Umbilical cord (tissue), 2 donors: ENCODE data around the gene PLEKHA5. TPM values are rescaled to one million over a fixed set of nuclear protein-coding genes. Genes with fewer than 3 reads are reported as not detected.

Source experiments
- DNase-seq: peaks from one replicate; pipeline ENCODE4 v3.0.0-alpha.2; 2015; ENCODE audit warnings: low spot score
- total RNA-seq: library from RNA; depleted of rRNA; stranded (reverse); fragments of >200 nt; gene quantifications from one replicate; pipeline ENCODE4 v1.2.3, GENCODE V29; 2014; ENCODE audit warnings: low replicate concordance; ENCODE audit not compliant: insufficient read depth

Gene PLEKHA5
- total RNA-seq, 1 donor from 2014 or later = 48.2 TPM

DNA sequence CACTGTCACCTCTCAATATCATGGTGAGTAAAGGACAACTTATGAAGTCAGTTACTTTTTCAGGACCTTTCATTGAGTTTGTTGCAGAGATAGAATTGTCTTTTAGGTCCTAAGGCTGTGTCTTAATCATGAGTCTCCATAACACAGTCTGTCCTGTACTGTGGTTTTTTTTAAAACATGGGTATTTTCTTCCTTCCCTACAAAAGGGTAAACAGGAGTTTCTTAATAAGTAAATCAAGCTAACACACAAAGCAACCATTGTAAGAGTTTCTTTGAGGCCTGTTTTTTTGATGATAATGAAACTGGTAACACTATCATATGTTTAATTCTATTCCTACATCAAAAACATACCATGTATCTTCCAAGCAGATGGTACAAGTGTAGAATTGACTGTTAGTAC is 101.4 kb downstream of the PLEKHA5 start:
- no peak for DNase-seq

DNA sequence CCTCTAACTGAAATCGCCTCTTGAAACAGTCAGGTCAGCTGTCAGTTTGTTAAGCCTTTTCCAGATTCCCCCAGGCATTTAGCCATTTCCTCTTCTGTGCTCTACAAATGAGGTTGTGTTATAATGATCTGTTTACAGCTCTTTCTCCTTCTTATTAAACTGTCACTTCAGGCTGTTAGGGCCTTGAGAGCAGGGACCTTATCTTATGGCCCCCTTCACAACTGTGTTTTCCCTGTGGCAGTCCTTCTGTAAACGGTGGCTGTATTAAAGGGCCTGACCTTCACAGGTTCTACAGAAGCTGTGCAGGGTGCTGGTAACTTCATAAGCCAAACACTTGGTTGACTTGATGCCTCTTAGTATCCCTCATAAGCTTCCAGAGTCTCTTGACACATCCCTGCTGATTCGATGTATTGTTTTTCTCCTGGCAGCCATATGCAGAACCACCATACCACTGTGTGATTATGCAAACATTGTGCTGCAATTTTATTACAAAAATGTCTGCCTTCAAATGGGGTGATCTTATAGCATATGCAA is 104.7 kb downstream of the PLEKHA5 start:
- no peak for DNase-seq

DNA sequence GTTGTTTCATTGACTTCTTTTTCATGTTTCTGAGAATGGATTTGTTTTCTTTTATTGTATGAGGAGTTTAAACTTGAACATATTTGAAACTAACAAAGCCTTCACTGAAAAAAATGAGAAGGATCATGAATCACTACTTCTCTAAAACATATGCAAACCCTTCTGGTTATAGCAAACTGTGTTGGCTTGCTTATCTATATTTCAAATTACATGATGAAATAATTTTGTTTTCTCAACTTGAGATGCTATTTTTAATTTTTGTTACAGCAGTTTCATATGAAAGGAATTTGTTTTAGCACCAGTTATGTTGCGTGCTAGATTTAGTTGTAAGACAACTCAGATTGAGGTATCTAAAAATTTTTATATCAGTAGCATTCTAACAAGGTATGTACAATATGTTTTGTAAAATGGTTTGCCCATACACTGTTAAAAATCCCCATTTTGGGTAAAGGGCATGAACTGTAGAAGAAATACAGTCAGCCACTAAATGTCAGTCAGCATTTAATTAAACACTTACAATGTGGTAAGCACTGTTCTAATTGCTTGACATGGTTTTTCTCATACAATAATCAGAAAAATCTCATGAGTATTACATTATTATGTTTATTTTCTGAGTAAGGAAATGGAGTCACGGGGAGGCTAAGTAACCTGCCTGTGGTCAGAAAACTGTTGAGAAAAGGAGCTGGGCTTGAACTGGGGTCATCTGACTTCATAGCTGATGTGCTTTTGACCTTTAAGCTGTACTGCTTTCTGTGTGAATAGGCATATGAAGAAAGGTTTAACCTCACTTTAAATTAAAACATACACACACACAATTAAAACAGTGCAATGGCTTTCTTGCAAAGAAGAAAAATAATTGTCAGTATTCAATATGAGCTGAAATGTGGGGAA is 105.7 kb downstream of the PLEKHA5 start:
- peak; percentile 23 for DNase-seq

DNA sequence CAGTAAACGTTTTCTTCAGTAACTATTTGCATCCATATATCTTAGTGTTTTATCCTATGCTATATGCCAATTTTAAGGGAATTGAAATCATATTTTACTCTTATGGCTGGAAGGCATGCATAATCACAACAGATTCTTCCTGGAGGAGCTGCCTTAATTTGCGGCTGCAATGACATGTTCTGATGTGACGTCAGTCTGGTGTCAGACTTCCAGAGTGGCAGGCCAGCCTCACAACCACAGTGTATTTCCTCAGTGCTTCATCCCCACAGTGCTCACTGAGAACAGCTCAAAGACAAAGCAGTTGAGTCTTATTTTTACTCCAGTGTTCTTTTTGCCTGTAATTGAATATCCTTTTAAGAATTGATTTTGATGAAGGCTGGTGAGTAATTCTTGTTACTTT is 107.1 kb downstream of the PLEKHA5 start:
- DNase-seq = no peak

DNA sequence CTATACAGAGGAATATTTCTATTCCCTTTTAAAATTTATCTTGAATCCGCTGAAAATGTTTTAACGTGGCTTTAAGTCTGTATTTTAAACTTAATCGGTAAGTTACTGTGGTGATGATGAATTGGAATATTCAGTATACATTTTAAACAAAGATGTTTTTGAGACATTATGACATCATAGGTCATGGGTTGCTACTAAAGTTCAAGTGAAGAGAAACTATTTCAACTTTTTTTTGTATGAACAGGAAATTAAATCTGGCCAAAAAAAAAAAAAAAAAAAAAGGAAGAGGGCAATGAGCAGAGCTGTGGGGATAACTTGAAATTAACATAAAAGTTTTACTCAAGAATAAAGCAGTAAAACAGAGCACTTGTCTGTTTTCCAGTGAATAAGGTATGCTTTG is 109.0 kb downstream of the PLEKHA5 start:
- DNase-seq = no peak

DNA sequence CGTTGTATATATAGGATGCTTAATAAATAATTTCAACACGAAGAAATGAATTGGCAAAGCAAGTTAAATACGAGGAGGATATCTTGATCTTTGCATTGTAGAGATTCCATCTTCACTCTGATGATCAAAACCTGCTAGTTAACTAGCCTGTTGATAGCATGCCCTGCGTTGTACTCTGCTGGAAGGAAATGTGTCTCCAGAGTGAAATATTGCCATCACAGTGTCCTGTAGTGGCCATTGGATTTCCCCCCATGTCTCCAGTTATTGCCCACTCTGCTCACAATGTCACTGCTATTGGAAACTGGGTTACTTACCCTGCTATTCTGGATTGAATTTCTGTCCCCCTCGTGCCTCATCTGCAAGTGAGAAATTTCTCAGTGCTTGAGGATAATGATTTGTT is 109.6 kb downstream of the PLEKHA5 start:
- no peak for DNase-seq

DNA sequence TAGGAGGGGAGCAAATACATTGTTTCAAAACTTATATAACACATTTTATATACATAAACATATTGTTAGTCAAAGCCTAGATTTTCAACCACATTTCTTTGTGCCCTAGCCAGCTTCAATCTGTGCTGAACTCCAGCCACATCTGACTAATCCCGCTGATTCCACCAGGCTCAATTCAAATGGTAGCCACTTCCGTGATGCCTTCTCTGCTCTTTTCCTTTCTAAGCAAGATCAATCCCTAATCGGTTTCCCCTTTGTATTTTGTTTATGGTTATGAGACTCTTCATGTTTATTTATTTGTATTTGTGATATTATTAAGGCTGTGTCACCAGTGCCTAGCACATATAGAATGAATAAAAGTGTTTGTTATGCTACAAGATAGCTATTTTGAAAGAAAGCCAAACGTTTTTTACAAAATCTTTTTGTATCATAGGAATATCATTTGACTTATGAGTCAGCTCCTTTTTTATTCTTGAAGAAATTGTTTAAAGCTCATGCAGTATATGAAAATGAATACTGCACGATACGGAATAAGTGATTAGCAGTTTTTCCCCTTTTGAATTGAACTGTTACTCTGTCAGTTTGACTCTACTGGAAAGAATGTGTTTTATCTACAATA is 110.2 kb downstream of the PLEKHA5 start:
- peak; percentile 40 for DNase-seq

DNA sequence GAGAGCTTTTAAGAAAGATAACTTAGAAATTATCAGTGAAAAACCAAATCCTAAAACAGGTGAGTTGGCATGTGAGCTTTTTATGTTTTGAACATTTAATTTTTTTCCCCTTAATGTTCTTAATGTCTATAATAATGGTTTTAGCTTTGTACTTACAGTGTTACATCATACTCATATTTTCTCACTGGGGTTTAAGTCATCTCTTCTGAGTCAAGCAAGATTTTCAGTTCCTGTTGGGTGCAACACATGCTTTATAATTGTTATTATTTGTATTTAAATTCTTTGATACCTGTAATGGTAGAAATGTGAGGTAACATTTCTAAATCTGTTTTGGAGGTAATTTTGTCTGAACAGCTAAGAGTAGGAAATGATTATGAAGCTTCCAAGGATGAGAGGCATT is 113.0 kb downstream of the PLEKHA5 start:
- DNase-seq = no peak

DNA sequence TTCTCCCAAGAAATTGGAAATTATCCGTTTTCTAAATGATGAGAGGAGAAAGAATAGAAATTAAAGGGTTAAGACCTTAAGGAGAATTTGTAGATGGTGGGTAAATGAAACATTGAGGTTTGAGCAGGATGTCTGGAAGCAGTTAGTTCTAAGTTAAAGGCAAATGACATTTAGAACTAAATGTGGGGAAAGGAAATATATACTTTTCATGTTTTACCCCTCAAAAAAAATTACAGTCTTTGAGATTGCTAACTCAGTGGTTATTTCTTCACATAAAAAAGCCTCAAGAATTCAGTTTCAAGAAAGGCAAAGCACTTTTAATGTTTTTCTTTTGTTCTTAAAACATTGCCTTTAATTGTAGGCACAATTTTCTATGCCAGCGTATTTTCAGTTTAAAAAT is 114.0 kb downstream of the PLEKHA5 start:
- no peak for DNase-seq

DNA sequence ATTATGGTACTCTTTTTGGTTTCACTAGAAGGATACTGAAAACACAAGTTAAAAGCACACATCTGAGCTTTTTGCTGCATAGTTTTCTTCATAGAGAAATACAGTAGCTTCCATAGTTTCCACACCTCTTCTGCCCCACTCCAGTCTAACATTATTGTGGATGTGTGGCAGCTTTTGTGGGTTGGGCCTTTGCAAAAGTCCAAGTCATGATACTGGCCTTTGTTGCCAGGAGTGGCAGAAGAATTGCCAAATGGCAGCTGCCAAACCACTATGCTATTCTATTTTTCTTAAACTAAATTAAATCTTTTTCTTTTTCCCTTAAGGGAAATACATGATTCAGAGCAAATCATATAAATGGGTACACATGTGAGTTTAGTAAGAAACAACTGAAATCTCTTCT is 114.8 kb downstream of the PLEKHA5 start:
- no peak for DNase-seq

DNA sequence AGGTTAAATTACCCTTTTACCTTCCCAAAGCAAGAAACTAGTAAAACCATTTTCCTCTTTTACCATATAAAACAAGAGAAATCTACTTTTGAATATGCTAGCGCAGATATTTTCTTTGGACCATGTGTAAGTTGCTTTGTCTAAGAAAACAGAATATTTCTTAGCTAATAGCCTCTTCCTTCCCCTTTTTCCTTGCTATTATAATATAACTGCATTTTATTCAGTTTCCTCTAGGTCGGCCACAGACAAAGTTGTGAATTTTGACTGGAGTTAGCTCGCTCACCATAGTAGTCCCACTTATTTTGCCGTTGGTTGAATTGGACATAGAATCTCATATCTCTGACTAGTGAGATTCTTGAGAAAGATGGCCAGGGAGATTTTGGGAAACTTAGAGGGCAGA is 115.6 kb downstream of the PLEKHA5 start:
- DNase-seq = no peak

DNA sequence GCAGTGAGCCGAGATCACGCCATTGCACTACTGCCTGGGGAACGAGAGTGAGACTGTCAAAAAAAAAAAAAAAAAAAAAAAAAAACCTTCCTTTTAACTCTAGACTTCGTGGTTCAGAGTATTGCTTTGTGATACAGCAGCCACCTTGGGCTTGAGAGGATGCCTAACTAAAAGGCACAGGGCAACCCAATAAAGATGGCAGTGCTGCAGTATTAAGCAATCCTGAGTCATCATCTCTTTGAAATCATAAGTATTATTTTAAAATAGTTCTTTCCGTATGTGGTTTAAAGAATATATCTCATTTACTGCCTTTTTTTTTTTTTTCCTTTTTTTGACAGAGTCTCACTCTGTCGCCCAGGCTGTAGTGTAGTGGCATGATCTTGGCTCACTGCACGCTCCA is 116.1 kb downstream of the PLEKHA5 start:
- DNase-seq = no peak

DNA sequence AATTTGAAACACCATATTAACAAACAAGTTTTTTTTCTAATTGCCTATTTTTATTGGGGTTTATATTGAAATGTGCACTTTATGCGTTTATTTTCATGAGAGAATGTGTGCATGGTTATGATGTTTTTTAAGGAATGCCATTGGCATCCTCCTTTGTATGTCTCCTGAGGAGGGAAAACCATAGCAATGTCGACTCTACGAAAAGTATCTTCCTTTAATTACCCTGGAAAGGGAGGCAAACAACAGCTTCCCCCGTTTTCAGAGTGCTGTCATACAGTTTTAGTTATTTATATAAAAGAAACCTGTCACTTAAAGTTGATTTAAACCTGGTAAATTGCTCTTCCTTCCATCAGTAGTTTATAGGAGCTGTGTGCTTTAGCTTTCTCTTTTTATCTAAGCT is 117.4 kb downstream of the PLEKHA5 start:
- no peak for DNase-seq

DNA sequence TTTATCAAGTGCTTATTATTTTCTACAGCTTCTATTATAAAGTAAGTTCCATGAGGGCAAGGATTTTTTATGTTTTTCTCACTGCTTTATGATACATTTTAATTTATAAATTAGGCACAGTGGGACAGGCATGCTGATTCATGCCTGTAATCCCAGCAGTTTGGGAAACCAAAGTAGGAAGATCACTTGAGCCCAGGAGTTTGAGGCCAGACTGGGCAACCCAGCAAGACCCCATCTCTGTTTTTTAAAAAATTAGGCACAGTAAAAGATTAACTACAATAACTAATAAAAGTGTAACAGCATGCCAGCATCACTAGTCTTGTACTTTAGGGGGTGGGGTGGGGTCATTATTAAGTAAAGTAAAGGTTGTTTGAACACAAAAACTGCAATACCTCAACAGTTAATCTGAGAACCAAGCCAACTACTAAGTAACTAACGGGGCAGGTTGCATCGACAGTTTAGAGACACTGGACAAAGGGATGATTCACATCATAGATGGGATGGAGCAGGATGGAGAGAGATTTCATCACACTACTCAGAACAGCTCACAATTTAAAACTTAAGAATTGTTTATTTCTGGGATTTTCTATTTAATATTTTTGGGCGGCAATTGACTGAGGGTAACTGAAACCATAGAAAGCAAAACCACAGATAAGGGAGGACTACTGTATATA is 119.5 kb downstream of the PLEKHA5 start:
- no peak for DNase-seq

DNA sequence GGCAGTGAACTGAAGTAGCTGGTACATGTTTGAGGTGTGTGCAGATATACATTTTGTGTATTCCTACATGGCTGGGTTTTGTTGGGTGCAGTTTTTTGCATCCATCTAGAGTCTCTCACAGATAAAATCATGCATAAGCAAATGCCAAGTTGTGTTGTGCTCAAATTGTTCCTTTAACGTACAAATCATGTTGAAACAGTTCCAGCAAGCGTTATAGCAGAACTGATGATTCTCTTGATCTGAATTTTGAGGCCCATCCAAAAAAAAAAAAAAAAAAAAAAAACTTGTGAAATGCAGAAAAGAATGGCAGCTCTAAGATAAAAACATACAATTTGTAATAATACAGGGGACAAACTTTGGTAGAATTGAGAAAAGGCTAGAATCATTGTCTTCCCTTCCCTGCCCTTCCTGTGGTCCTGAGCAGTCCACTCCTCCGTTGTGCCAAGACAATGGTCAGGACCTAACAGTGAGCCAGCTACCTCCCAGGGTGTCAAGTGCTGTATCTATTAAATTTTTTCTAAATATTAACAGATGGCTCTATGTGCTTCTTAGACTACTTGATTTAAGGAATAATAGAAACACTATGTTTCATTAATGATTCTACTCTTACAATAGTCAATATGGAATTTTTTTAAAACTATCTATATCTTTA is 122.1 kb downstream of the PLEKHA5 start:
- no peak for DNase-seq

DNA sequence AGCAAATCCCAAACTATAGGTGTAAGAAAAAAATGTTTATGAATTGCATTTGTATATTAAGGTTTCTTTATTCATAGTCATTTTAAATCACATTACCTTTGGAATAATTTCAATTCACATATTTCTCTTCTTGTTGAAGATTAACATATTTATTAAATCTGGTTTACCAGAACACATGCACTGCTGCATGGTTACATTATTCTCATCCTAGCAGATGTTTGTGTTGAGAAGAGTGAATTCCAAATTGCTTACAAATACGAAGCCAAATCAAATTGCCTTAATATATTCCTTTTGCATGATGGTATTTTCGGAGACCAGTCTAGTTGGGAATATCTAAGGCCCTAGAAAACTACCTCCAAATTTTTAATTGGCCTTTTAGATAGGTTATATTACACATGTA is 130.6 kb downstream of the PLEKHA5 start:
- no peak for DNase-seq

DNA sequence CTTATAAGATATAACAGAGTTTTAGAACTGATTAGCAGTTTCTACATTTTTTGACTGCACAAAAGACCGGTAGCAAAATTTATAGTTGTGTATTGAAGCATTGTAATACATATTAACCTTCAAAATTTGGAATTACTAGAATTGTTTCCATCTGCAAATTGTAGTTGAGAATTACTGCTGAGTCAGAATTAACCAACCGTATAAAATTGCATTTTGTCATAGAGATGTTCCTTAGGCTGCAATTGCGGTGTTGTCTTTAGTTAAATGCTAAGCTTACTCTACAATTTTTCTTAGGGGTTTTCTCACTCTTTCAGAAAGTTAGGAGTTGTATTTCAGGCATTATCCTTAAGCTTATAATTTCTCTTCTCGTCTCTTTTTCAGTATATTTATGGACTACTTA is 132.2 kb downstream of the PLEKHA5 start:
- DNase-seq = no peak

DNA sequence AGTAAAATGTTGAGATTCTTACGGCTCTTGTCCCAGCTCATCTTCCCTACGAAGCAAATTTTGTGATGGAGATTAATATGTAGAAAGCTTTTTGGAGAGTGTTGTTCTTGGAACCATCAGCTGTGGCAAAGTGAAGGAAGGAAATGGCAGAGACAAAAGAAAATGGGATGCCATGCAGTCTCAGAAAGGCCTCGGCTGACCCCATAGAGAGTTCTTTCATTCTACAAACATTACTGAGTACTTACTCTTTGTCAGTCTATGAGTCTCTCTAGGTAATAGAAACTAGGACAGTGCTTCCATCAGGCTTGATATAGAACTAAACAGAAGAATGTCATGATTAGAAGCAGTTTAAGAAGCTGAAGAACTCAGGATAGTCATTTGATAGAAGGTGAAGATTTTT is 134.1 kb downstream of the PLEKHA5 start:
- no peak for DNase-seq

DNA sequence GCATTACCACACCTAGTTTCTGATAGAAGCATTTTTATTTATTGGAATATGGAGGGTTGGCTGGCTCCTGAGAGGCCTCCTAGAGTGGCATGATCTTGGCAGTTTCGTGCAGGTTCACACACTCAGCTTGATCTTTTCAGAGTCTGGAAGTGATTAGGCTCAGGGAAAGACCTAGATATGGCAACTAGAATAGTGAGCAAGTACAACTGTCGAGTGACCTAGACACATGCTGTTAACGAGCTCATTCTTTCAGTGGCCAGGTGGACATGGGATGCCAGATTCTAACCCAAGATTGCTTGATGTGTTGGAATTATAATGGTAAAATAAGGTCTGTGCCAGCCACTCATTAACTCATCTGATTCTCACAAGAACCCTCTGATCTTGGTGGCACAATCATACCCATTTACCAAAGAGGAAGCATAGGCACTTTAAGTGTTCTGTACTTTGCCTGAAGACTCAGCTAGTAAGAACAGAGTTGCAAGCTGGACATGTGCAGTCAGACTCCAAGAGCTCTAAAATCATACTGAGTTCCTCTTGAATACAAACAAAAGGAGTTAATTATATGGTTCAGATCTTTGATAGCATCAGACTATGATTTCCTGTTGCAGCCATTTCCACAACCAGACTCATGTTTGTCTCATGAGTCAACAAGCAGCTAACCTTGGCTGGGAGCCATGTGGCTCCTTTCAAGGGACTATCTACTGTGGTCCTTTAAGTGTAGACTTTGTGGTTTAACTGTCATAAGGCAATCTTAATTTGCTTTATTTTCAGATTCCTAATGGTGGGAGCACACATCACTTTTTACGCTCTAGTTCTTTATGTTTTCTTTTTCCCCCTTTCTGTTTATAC is 144.2 kb downstream of the PLEKHA5 start:
- DNase-seq = peak; percentile 47

DNA sequence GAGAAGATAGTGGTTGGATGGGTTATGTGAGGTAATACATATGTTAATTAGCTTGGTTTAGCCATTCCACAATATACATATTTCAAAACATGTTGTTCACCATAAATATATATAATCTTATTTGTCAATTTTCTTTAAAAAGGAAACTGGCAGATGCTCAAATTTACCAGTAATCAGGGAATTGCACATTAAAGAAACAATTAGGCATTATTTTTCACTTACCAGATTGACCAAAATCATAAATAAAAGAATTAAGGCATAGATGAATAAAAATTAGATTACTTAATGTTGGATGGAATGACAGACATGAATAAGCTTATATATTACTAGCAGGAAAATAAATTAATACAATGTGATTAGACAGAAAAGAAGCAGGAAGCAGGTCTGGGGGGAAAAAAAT is 147.2 kb downstream of the PLEKHA5 start:
- DNase-seq = no peak

DNA sequence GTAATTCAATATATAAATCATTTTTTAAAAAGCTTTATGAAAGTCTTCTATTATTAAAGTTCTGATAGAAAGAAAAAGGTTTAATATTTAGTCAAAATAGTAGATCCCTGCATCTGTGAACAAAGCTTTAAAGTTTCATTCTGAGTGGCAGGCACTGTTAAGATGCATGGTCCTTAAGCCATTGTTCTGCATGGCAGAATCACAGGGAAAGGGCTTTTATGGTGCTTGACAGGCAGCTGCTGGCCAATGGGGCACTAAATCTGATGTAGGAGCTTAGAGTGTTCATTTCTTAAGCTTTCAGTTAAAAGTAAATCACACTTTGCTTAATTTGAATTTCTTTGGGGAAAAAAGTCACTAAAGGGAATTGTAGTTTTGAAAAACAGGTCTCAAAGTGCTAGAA is 148.2 kb downstream of the PLEKHA5 start:
- no peak for DNase-seq
